HEK293 (cell line): ENCODE measurements around the gene HMX1.

Experiments
- CTCF ChIP-seq: fragments of 450-650 bp; formaldehyde crosslinking; IDR thresholded peaks from 2 replicates; pipeline ENCODE4 v1.5.1; 2016; ENCODE audit warnings: missing biosample characterization, missing genetic modification characterization
- REST ChIP-seq: fragments of 450-650 bp; formaldehyde crosslinking; IDR thresholded peaks from 2 replicates; pipeline ENCODE4 v1.5.1; 2016; ENCODE audit warnings: missing biosample characterization, missing genetic modification characterization
- TRIM28 ChIP-seq: IDR thresholded peaks from 2 replicates; pipeline ENCODE4 v1.6.1; 2011; ENCODE audit warnings: low read length, control low read depth, borderline replicate concordance
- YY1 ChIP-seq: fragments of 450-650 bp; formaldehyde crosslinking; IDR thresholded peaks from 2 replicates; pipeline ENCODE4 v1.5.1; 2018; ENCODE audit warnings: missing biosample characterization, missing genetic modification characterization
- ZNF10 ChIP-seq: fragments of 450-650 bp; formaldehyde crosslinking; IDR thresholded peaks from 2 replicates; pipeline ENCODE4 v1.5.1; 2017; ENCODE audit warnings: missing biosample characterization, missing genetic modification characterization
- ZNF280D ChIP-seq: fragments of 450-650 bp; formaldehyde crosslinking; IDR thresholded peaks from 2 replicates; pipeline ENCODE4 v1.5.1; 2016; ENCODE audit warnings: missing biosample characterization, missing genetic modification characterization
- ZNF335 ChIP-seq: fragments of 450-650 bp; formaldehyde crosslinking; conservative IDR thresholded peaks from 2 replicates; pipeline ENCODE4 v1.5.1; 2016; ENCODE audit warnings: missing biosample characterization, missing genetic modification characterization
- ZNF423 ChIP-seq: fragments of 450-650 bp; formaldehyde crosslinking; IDR thresholded peaks from 2 replicates; pipeline ENCODE4 v1.5.1; 2016; ENCODE audit warnings: missing biosample characterization, missing genetic modification characterization
- ZNF518A ChIP-seq: fragments of 450-650 bp; formaldehyde crosslinking; conservative IDR thresholded peaks from 2 replicates; pipeline ENCODE4 v1.5.1; 2016; ENCODE audit warnings: low read depth, missing biosample characterization, missing genetic modification characterization
- ZNF571 ChIP-seq: fragments of 450-650 bp; formaldehyde crosslinking; IDR thresholded peaks from 2 replicates; pipeline ENCODE4 v1.5.0; 2017; ENCODE audit warnings: missing biosample characterization, missing genetic modification characterization
- ZNF629 ChIP-seq: fragments of 450-650 bp; formaldehyde crosslinking; IDR thresholded peaks from 2 replicates; pipeline ENCODE4 v1.5.1; 2017; ENCODE audit warnings: missing biosample characterization, missing genetic modification characterization
- ZNF76 ChIP-seq: fragments of 450-650 bp; formaldehyde crosslinking; IDR thresholded peaks from 2 replicates; pipeline ENCODE4; 2016; ENCODE audit warnings: low read depth, missing biosample characterization, missing genetic modification characterization, borderline replicate concordance
- ZNF785 ChIP-seq: fragments of 450-650 bp; formaldehyde crosslinking; IDR thresholded peaks from 2 replicates; pipeline ENCODE4 v1.5.1; 2016; ENCODE audit warnings: missing biosample characterization, missing genetic modification characterization
- ZSCAN30 ChIP-seq: fragments of 450-650 bp; IDR thresholded peaks from 2 replicates; pipeline ENCODE4 v1.5.1; 2018; ENCODE audit warnings: missing biosample characterization, mild to moderate bottlenecking, missing genetic modification characterization, moderate library complexity

GRCh38 chr4:8846826-8847225 lies 24.8 kb downstream of the HMX1 start:
- no peak for TF ChIP-seq ZNF423 (tag by site-specific recombination)
- TF ChIP-seq ZNF785 (tag by site-specific recombination) = no peak
- TF ChIP-seq ZSCAN30 = no peak
- TF ChIP-seq REST (tag by site-specific recombination) = no peak
- TF ChIP-seq ZNF10 (tag by site-specific recombination) = no peak
- no peak for TF ChIP-seq ZNF76
- no peak for TF ChIP-seq ZNF280D (tag by site-specific recombination)
- no peak for TF ChIP-seq YY1 (tag by site-specific recombination)
- no peak for TF ChIP-seq CTCF (tag by site-specific recombination)
- TF ChIP-seq ZNF518A (tag by site-specific recombination) = no peak
- TF ChIP-seq ZNF629 (tag by site-specific recombination) = no peak
- TF ChIP-seq ZNF335 = no peak
- no peak for TF ChIP-seq ZNF571 (tag by site-specific recombination)
- no peak for TF ChIP-seq TRIM28
